HepG2 (cell line): ENCODE results near the gene TNFRSF11A. TPM values are rescaled to one million over a fixed set of nuclear protein-coding genes. Genes with fewer than 3 reads are reported as not detected.

ENCODE experiments used
- HMGA1 ChIP-seq: sonication (generic); formaldehyde crosslinking; conservative IDR thresholded peaks from 2 replicates; pipeline ENCODE4 v1.4.0; 2020; ENCODE audit warnings: missing genetic modification reagents
- NBN ChIP-seq: fragments of 450-650 bp; conservative IDR thresholded peaks from 2 replicates; pipeline ENCODE4 v1.6.1; 2017
- STAT6 ChIP-seq: sonication (generic); formaldehyde crosslinking; IDR thresholded peaks from 2 replicates; pipeline ENCODE4 v1.4.0; 2020; ENCODE audit warnings: missing genetic modification reagents, mild to moderate bottlenecking, borderline replicate concordance
- ZBTB25 ChIP-seq: IDR thresholded peaks from 2 replicates; pipeline ENCODE4 v1.6.1; 2018; ENCODE audit warnings: missing genetic modification reagents
- ZBTB39 ChIP-seq: sonication (generic); formaldehyde crosslinking; IDR thresholded peaks from 2 replicates; pipeline ENCODE4 v1.5.0; 2020; ENCODE audit warnings: missing genetic modification reagents
- ZMYM2 ChIP-seq: sonication (generic); formaldehyde crosslinking; IDR thresholded peaks from 2 replicates; pipeline ENCODE4 v1.8.0; 2022; ENCODE audit warnings: mild to moderate bottlenecking, missing genetic modification reagents
- polyA plus RNA-seq, 8 experiments: library from polyadenylated mRNA; depleted of rRNA in 3 of 8; stranded (reverse) in 7 of 8; unstranded in 1 of 8; fragments of >200 nt; fragmentation: Illumina TruSeq in 4 of 8; extraction: Trizol in 4 of 8; gene quantifications; 2 replicates each; pipeline versions ENCODE4 v1.2.1 to v1.2.3, GENCODE V29; 2011 to 2016; ENCODE audit warnings: low read depth in 4 of 8, missing spikeins in 1 of 8, mixed read lengths in 1 of 8; ENCODE audit not compliant: insufficient read depth in 1 of 8
- total RNA-seq, 5 experiments: library from RNA; depleted of rRNA; stranded (reverse); fragments of >200 nt; fragmentation: Illumina TruSeq; extraction: Trizol; gene quantifications; 2 replicates each; pipeline ENCODE4 v1.2.3, GENCODE V29; 2016; ENCODE audit warnings: low read depth in 1 of 5
- TF ChIP-seq, protein P1 (sequence below): sonication (generic); formaldehyde crosslinking; IDR thresholded peaks from 2 replicates; pipeline ENCODE4 v1.4.0; 2020; ENCODE audit warnings: missing genetic modification reagents
- TF ChIP-seq, protein P2 (sequence below): sonication (generic); formaldehyde crosslinking; IDR thresholded peaks from 2 replicates; pipeline ENCODE4 v1.5.0; 2020; ENCODE audit warnings: missing genetic modification reagents, mild to moderate bottlenecking, borderline replicate concordance

Gene TNFRSF11A
- total and polyA plus RNA-seq, 2 of the 13 experiments (the other 11 are each of a cell fraction or from before 2014, with no cell fraction given) = 4.6 to 6.4 TPM

DNA sequence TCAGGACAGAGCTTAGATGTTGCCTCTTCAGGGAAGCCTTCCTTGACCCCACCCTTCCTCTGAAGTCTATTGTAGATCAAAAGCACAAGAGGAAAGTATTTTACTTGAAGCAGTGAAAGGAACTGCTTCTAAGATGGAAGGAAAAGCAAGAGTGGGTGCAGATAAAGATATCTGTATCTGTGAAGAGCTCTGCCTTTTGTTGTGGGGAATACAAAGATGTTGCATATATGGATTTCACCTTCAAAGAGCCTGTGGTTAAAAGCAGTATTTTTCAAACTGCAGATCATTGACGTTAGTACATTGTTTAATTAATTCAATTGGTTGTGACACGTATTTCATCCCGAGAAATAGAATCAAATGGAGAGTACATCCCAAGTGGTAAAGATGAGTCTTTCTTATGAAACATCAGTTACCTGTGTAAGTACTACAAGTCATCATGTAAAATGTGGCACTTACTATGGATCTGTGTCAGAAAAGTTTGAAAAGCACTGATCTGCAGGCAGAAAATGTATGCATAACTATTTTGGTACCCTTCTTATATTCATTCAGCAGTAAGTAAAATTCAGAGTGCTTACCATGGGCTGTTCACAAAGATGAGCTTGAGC, 24.6 kb upstream of the TNFRSF11A start (continued):
- TF ChIP-seq, protein P1, sequence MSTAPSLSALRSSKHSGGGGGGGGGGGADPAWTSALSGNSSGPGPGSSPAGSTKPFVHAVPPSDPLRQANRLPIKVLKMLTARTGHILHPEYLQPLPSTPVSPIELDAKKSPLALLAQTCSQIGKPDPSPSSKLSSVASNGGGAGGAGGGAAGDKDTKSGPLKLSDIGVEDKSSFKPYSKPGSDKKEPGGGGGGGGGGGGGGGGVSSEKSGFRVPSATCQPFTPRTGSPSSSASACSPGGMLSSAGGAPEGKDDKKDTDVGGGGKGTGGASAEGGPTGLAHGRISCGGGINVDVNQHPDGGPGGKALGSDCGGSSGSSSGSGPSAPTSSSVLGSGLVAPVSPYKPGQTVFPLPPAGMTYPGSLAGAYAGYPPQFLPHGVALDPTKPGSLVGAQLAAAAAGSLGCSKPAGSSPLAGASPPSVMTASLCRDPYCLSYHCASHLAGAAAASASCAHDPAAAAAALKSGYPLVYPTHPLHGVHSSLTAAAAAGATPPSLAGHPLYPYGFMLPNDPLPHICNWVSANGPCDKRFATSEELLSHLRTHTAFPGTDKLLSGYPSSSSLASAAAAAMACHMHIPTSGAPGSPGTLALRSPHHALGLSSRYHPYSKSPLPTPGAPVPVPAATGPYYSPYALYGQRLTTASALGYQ (CRISPR knock-in tag) = no peak
- TF ChIP-seq ZBTB39 = no peak
- TF ChIP-seq, protein P2, sequence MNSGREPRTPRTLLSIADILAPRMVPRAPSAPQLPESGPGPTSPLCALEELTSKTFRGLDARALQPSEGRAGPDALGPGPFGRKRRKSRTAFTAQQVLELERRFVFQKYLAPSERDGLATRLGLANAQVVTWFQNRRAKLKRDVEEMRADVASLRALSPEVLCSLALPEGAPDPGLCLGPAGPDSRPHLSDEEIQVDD (CRISPR knock-in tag) = no peak
- TF ChIP-seq NBN = no peak
- TF ChIP-seq ZBTB25 (CRISPR knock-in tag) = no peak
- TF ChIP-seq HMGA1 (CRISPR knock-in tag) = no peak
- no peak for TF ChIP-seq STAT6 (CRISPR knock-in tag)
- TF ChIP-seq ZMYM2 (CRISPR knock-in tag) = no peak
- TF ChIP-seq, all 625 proteins: peak for 0
